HEK293 (cell line): Measurements from ENCODE around the gene NOTCH3.

ENCODE experiments used
- CTCF ChIA-PET: fragments of 350-600 bp; formaldehyde crosslinking; extraction: SDS; loops from one replicate; lab custom pipeline; 2021; ENCODE audit warnings: antibody characterized with exemption; lab: Yijun Ruan, JAX
- POLR2A ChIA-PET: fragments of 300-600 bp; formaldehyde crosslinking; extraction: SDS; loops from one replicate; lab custom pipeline; 2020; ENCODE audit warnings: antibody characterized with exemption, inconsistent platforms; lab: Yijun Ruan, JAX
- H3K27ac ChIP-seq: fragments of 200-500 bp; sonication (Bioruptor generic); 2 replicates; pipeline ENCODE4 v1.5.1; 2014; ENCODE audit warnings: low read depth, low read length, control low read depth, inconsistent platforms; ENCODE audit errors: extremely low read depth
- H3K36me3 ChIP-seq, 2 experiments: fragments of 200-500 bp in 1 of 2; sonication (Bioruptor generic) in 1 of 2; 1 replicate in 1 of 2; 2 replicates in 1 of 2; pipeline ENCODE4 v1.5.1; 2014 to 2017; ENCODE audit warnings: inconsistent platforms in 2 of 2, low read length in 2 of 2; ENCODE audit not compliant: control insufficient read depth in 2 of 2, insufficient read depth in 1 of 2
- H3K4me1 ChIP-seq: fragments of 200-500 bp; sonication (Bioruptor generic); 2 replicates; pipeline ENCODE4 v1.5.1; 2014; ENCODE audit warnings: mild to moderate bottlenecking, low read length, inconsistent platforms; ENCODE audit not compliant: control insufficient read depth, insufficient read depth
- H3K4me3 ChIP-seq: 2 replicates; pipeline ENCODE4 v1.5.1; 2011; ENCODE audit warnings: low read depth, mild to moderate bottlenecking, control low read depth, low read length, moderate library complexity
- H3K9me3 ChIP-seq: fragments of 200-500 bp; sonication (Bioruptor generic); 2 replicates; pipeline ENCODE4 v1.5.1; 2014; ENCODE audit warnings: low read depth, low read length, inconsistent platforms; ENCODE audit not compliant: control insufficient read depth, insufficient read depth
- AEBP2 ChIP-seq: fragments of 450-650 bp; formaldehyde crosslinking; IDR thresholded peaks from 2 replicates; pipeline ENCODE4 v1.5.1; 2016; ENCODE audit warnings: missing biosample characterization, missing genetic modification characterization, borderline replicate concordance
- EGR2 ChIP-seq: fragments of 450-650 bp; formaldehyde crosslinking; IDR thresholded peaks from 2 replicates; pipeline ENCODE4 v1.5.1; 2016; ENCODE audit warnings: low read depth, missing biosample characterization, missing genetic modification characterization
- GLI4 ChIP-seq: fragments of 450-650 bp; formaldehyde crosslinking; IDR thresholded peaks from 2 replicates; pipeline ENCODE4 v1.5.1; 2016; ENCODE audit warnings: missing biosample characterization, missing genetic modification characterization
- KLF10 ChIP-seq: fragments of 450-650 bp; IDR thresholded peaks from 2 replicates; pipeline ENCODE4 v1.5.1; 2018; ENCODE audit warnings: missing biosample characterization, mild to moderate bottlenecking, missing genetic modification characterization
- REPIN1 ChIP-seq: fragments of 450-650 bp; formaldehyde crosslinking; IDR thresholded peaks from 2 replicates; pipeline ENCODE4 v1.5.1; 2017; ENCODE audit warnings: missing biosample characterization, missing genetic modification characterization, low read depth
- SCRT2 ChIP-seq: fragments of 450-650 bp; formaldehyde crosslinking; IDR thresholded peaks from 2 replicates; pipeline ENCODE4 v1.5.1; 2016; ENCODE audit warnings: missing biosample characterization, missing genetic modification characterization
- ZBTB20 ChIP-seq: fragments of 450-650 bp; formaldehyde crosslinking; IDR thresholded peaks from 2 replicates; pipeline ENCODE4 v1.5.1; 2016; ENCODE audit warnings: missing biosample characterization, missing genetic modification characterization
- ZBTB21 ChIP-seq: fragments of 450-650 bp; formaldehyde crosslinking; IDR thresholded peaks from 2 replicates; pipeline ENCODE4 v1.5.1; 2017; ENCODE audit warnings: missing biosample characterization, missing genetic modification characterization
- ZFHX2 ChIP-seq: fragments of 450-650 bp; formaldehyde crosslinking; conservative IDR thresholded peaks from 2 replicates; pipeline ENCODE4 v1.5.1; 2016; ENCODE audit warnings: missing biosample characterization, missing genetic modification characterization
- ZFP69B ChIP-seq: fragments of 450-650 bp; formaldehyde crosslinking; IDR thresholded peaks from 2 replicates; pipeline ENCODE4 v1.5.1; 2016; ENCODE audit warnings: missing biosample characterization, missing genetic modification characterization
- ZNF169 ChIP-seq: fragments of 450-650 bp; formaldehyde crosslinking; IDR thresholded peaks from 2 replicates; pipeline ENCODE4 v1.5.1; 2016; ENCODE audit warnings: missing biosample characterization, missing genetic modification characterization
- ZNF354C ChIP-seq: fragments of 450-650 bp; formaldehyde crosslinking; IDR thresholded peaks from 2 replicates; pipeline ENCODE4 v1.5.1; 2016; ENCODE audit warnings: missing biosample characterization, missing genetic modification characterization, low read depth, borderline replicate concordance
- ZNF404 ChIP-seq: fragments of 450-650 bp; formaldehyde crosslinking; IDR thresholded peaks from 2 replicates; pipeline ENCODE4 v1.5.1; 2017; ENCODE audit warnings: missing biosample characterization, missing genetic modification characterization
- ZNF473 ChIP-seq: fragments of 450-650 bp; formaldehyde crosslinking; IDR thresholded peaks from 2 replicates; pipeline ENCODE4 v1.5.1; 2017; ENCODE audit warnings: missing biosample characterization, missing genetic modification characterization
- ZNF585B ChIP-seq: fragments of 450-650 bp; formaldehyde crosslinking; IDR thresholded peaks from 2 replicates; pipeline ENCODE4 v1.5.1; 2016; ENCODE audit warnings: missing biosample characterization, missing genetic modification characterization
- ZNF639 ChIP-seq: fragments of 450-650 bp; formaldehyde crosslinking; IDR thresholded peaks from 2 replicates; pipeline ENCODE4 v1.5.1; 2016; ENCODE audit warnings: missing biosample characterization, missing genetic modification characterization
- ZNF658 ChIP-seq: fragments of 450-650 bp; formaldehyde crosslinking; IDR thresholded peaks from 2 replicates; pipeline ENCODE4; 2016; ENCODE audit warnings: missing biosample characterization, missing genetic modification characterization
- ZNF664 ChIP-seq: fragments of 450-650 bp; formaldehyde crosslinking; IDR thresholded peaks from 2 replicates; pipeline ENCODE4 v1.5.1; 2016; ENCODE audit warnings: missing biosample characterization, missing genetic modification characterization
- ZNF704 ChIP-seq: fragments of 450-650 bp; formaldehyde crosslinking; IDR thresholded peaks from 2 replicates; pipeline ENCODE4 v1.5.1; 2016; ENCODE audit warnings: missing biosample characterization, missing genetic modification characterization
- ZNF747 ChIP-seq: fragments of 450-650 bp; formaldehyde crosslinking; IDR thresholded peaks from 2 replicates; pipeline ENCODE4 v1.5.1; 2016; ENCODE audit warnings: missing biosample characterization, missing genetic modification characterization
- ZSCAN23 ChIP-seq: fragments of 450-650 bp; formaldehyde crosslinking; IDR thresholded peaks from 2 replicates; pipeline ENCODE4 v1.5.1; 2016; ENCODE audit warnings: missing biosample characterization, missing genetic modification characterization
- ZSCAN4 ChIP-seq: fragments of 450-650 bp; formaldehyde crosslinking; IDR thresholded peaks from 2 replicates; pipeline ENCODE4 v1.5.1; 2017; ENCODE audit warnings: missing biosample characterization, missing genetic modification characterization

NOTCH3 gene

GRCh38 chr19:15129856-15130585 is 70.8 kb downstream of the NOTCH3 start:
- Histone ChIP-seq H3K9me3 (no peaks in the 10 kb centered on the region), H3K4me3 (no peak overlapping the region), H3K27ac (no peak overlapping the region), H3K4me1 (no peaks in the 10 kb centered on the region), H3K36me3 (no peaks in the 10 kb centered on the region)
- ChIA-PET POLR2A (no interaction called here), CTCF (interaction anchor here (0.6 kb wide), 1 partner anchor 24 kb away, joined by 3 read pairs; no protein-coding TSS in a partner anchor)
- TF ChIP-seq SCRT2 = 0 out of 2 replicates have a peak, but pooled peaks have one; percentile 33
- TF ChIP-seq REPIN1 (tag by site-specific recombination) = no peak
- TF ChIP-seq EGR2 (tag by site-specific recombination) = peak; percentile 46
- TF ChIP-seq ZFHX2 = 0 out of 2 replicates have a peak, but pooled peaks have one; percentile 11

GRCh38 chr19:15128162-15128770 is 72.5 kb downstream of the NOTCH3 start:
- TF ChIP-seq ZNF664 (tag by site-specific recombination) = no peak
- no peak for TF ChIP-seq ZNF404 (tag by site-specific recombination)
- TF ChIP-seq AEBP2 = no peak
- no peak for TF ChIP-seq ZNF473
- TF ChIP-seq ZNF704 (tag by site-specific recombination) = no peak
- no peak for TF ChIP-seq ZNF747
- TF ChIP-seq ZBTB21 (tag by site-specific recombination) = no peak
- TF ChIP-seq ZSCAN23 = no peak
- TF ChIP-seq ZNF639 (tag by site-specific recombination) = no peak
- no peak for TF ChIP-seq KLF10 (tag by site-specific recombination)
- no peak for TF ChIP-seq ZNF169 (tag by site-specific recombination)
- TF ChIP-seq GLI4 (tag by site-specific recombination) = no peak
- TF ChIP-seq ZNF354C (tag by site-specific recombination) = no peak
- no peak for TF ChIP-seq ZFP69B (tag by site-specific recombination)
- TF ChIP-seq ZSCAN4 (tag by site-specific recombination) = no peak
- no peak for TF ChIP-seq ZNF658 (tag by site-specific recombination)
- no peak for TF ChIP-seq ZNF585B (tag by site-specific recombination)
- TF ChIP-seq ZBTB20 (tag by site-specific recombination) = no peak
- no peaks in the 10 kb centered on the region for H3K9me3 ChIP-seq
- H3K27ac ChIP-seq = no peak overlapping the region
- no peaks in the 10 kb centered on the region; the same call in 1 of the 2 replicates for H3K4me1 ChIP-seq
- ChIA-PET CTCF (interaction anchor here (0.7 to 0.9 kb wide), 2 partner anchors 8 to 37 kb away, joined by 3 to 4 read pairs; no protein-coding TSS in a partner anchor), POLR2A (no interaction called here)
- H3K36me3 ChIP-seq = peaks cover 0 to under 1% of the 10 kb centered on the region in 2 experiments; a peak in 1 of 3 replicates
- no peak overlapping the region for H3K4me3 ChIP-seq
